ENCODE measurements around the gene MYCBPAP.

Gene MYCBPAP

GRCh38 chr17:50478391-50479381 lies 29.6 kb upstream of the MYCBPAP start, which contains the start of gene RSAD1:
Gene RSAD1, plus strand, starts transcription at chr17:50478860. Its CDS starts 25 bp downstream, at chr17:50478885.
- H3K27ac ChIP-seq: peak within 1 kb of the TSS; percentile 96
- TF ChIP-seq, protein P1, sequence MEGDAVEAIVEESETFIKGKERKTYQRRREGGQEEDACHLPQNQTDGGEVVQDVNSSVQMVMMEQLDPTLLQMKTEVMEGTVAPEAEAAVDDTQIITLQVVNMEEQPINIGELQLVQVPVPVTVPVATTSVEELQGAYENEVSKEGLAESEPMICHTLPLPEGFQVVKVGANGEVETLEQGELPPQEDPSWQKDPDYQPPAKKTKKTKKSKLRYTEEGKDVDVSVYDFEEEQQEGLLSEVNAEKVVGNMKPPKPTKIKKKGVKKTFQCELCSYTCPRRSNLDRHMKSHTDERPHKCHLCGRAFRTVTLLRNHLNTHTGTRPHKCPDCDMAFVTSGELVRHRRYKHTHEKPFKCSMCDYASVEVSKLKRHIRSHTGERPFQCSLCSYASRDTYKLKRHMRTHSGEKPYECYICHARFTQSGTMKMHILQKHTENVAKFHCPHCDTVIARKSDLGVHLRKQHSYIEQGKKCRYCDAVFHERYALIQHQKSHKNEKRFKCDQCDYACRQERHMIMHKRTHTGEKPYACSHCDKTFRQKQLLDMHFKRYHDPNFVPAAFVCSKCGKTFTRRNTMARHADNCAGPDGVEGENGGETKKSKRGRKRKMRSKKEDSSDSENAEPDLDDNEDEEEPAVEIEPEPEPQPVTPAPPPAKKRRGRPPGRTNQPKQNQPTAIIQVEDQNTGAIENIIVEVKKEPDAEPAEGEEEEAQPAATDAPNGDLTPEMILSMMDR (conservative IDR thresholded peaks at IDR 0.05): peak; percentile 99

GRCh38 chr17:50479522-50480141 lies 28.6 kb upstream of the MYCBPAP start:
- TF ChIP-seq, protein P1 (conservative IDR thresholded peaks at IDR 0.05): peak; percentile 71
- peak overlapping the region; percentile 96 for H3K27ac ChIP-seq

DNA sequence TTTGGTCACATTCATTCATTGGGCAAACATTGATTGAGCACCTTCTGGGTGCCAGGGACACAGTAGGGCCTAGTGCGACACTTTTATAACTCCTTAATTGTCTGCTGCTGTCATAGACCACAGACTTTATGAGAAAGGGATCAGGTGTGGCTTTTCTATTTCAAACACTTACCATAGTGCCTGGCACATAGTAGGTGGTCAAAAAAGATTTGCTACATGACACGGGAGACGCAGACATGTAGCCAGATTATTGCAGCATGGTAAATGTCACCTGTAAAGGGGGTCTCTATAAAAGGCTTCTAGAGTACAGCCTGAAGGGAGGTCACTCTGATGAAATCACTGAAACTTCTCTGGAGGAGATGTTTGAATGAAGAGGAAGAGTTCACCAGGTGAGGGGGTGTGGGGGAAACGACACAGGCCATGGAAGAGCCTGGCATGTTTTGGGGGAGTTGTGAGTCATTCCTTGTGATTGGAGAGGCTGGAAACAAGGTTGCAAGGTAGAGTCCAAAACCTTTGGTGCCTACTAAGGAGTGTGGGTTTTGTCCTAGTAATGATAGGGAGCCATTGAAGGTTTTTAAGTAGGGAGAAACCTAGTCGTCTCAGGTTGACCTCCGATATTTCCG lies 28.0 kb upstream of the MYCBPAP start:
- H3K27ac ChIP-seq: peak overlapping the region; percentile 96
- TF ChIP-seq, protein P1 (conservative IDR thresholded peaks at IDR 0.05): no peak

DNA sequence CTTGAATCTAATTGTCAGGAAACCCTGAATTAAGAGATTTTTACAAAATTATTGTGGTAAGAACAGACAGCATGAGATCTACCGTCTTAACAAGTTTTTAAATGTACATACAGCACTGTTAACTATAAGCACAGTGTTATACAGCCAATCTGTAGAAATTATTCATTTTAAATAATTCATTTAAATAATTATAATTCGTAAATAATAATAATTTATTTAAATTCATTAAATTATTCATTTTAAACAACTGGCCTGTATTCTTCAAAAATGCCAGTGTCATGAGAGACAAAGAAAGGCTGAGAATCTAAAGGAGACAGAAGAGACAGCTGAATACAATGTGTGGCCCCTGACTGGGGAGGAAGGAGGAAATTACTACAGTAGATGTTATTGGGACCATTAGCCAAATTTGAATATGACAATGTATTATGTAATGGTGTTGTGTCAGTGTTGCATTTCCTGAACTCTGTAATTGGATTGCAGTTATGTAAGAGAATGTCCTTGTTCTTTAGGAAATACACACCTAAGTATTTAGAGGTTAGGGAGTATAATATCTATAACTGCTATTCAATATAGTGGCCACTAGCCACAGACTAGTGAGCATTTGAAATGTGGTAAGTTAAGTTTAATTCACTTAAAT lies 27.3 kb upstream of the MYCBPAP start:
- TF ChIP-seq, protein P1 (conservative IDR thresholded peaks at IDR 0.05): no peak
- H3K27ac ChIP-seq: no peak overlapping the region

- TF ChIP-seq, protein P1 (conservative IDR thresholded peaks at IDR 0.05): no peak
- peak overlapping the region; percentile 75; the same call in 1 of the 2 replicates for H3K27ac ChIP-seq
These were observed 26.6 kb upstream of the MYCBPAP start for GRCh38 chr17:50481648-50482047.

DNA sequence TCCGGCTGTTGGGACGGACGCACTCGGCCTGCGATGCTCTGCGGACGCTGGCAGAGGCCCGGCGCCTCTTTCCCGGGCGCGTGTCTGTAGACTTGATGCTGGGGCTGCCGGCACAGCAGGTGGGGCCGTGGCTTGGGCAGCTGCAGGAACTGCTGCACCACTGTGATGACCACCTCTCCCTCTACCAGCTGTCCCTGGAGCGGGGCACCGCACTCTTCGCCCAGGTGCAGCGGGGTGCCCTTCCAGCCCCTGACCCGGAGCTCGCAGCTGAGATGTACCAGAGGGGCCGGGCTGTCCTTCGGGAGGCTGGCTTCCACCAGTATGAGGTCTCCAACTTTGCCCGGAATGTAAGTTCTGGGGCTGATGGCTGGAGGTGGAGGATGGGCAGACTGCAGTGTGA lies 26.1 kb upstream of the MYCBPAP start:
- H3K27ac ChIP-seq: peak overlapping the region; percentile 75
- TF ChIP-seq, protein P1 (conservative IDR thresholded peaks at IDR 0.05): no peak
